ENCODE measurements around the gene KLHL11. TPM values are rescaled to one million over a fixed set of nuclear protein-coding genes. Genes with fewer than 3 reads are reported as not detected.
A peak's percentile ranks its signal among the peaks of the same experiment; 100 is the strongest.
"Not testable (repeated sequence)": the region's sequence is repeated elsewhere in the genome, so short reads cannot be mapped to it uniquely, and the experiment has no call there.

The KLHL11 gene
- total RNA-seq, 2 donors from 2014 or later, result 17.6 to 24.4 TPM

DNA sequence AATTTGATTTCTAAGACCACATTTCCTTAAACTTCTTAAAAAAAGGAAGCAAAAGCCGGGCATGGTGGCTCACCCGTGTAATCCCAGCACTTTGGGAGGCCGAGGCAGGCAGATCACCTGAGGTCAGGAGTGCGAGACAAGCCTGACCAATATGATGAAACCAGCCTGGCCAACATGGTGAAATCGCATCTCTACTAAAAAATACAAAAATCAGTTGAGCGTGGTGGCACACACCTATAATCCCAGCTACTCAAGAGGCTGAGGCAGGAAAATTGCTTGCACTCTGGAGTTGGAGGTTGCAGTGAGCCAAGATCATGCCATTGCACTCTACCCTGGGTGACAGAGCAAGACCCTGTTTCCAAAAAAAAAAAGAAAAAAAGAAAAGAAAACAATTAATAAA lies 24.4 kb downstream of the KLHL11 start:
- not testable (repeated sequence) for H3K4me3 Mint-ChIP-seq; H3K9me3 Mint-ChIP-seq; ATAC-seq (replicated peaks in 1 of 2); H3K4me1 Mint-ChIP-seq (ENCODE audit: low read depth); H3K27ac Mint-ChIP-seq; H3K36me3 Mint-ChIP-seq (ENCODE audit: insufficient read depth in 2 of 2); DNase-seq
- H3K27me3 Mint-ChIP-seq (ENCODE audit: low read depth), result peaks cover 10% of the 10 kb centered on the region

DNA sequence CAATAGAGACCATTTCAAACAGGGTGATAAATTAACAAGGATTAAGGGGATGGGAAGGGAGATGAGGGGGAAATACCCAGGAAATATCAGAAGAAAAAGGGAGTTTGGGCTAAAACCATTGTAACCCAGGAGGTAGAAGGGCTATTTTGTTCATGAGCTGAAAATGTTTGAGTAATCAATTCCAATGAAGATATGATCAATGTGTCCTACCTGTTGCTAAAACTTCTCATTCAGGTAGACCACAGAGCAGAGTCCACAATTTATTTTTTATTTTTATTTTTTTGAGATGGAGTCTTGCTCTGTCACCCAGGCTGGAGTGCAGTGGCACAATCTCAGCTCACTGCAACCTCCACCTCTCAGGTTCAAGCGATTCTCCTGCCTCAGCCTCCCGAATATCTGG lies 25.8 kb downstream of the KLHL11 start:
- ATAC-seq (replicated peaks in 1 of 2); H3K27ac Mint-ChIP-seq: not testable (repeated sequence)
- H3K4me1 Mint-ChIP-seq (ENCODE audit: low read depth), result peaks cover 17% of the 10 kb centered on the region

DNA sequence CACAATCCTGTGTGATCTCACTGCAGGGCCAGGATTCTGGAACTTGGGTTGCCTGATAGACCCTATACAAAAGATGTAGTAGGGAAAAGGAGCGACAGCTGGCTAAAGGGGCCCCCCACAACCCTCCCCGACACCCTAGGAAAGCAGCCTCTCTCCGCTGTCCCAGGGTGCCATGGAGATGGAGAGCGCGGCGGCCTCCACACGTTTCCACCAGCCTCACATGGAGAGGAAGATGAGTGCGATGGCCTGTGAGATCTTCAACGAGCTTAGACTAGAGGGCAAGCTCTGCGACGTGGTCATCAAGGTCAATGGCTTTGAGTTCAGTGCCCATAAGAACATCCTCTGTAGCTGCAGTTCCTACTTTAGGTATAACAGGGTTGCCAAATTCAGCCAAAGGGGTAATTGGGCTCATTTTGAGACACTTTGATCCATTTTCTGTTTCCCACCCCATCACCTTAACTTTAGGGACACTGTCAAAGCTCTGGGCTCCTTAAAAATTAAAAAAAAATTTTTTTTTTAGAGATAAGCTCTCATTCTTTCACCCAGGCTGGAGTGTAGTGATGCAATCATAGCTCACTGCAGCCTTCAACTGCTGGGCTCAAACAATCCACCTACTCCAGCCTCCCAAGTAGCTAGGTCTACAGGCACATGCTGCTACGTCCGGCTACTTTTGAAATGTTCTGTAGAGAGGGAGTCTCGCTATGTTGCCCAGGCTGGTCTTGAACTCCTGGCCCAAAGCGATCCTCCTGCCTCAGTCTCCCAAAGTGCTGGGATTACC lies 27.3 kb downstream of the KLHL11 start, which contains the start of gene KLHL10:
Gene KLHL10 (plus strand): TSS at position 65 of the 778 bp plus-strand sequence. CDS start 108 bp downstream, at position 173.
- DNase-seq (no peak), ATAC-seq (replicated peaks in 1 of 2) (no peak)
- Mint-ChIP-seq H3K9me3 (no peaks in the 10 kb centered on the region), H3K4me3 (peak within 1 kb of the TSS; percentile 81 to 86), H3K4me1 (ENCODE audit: low read depth) (peaks cover 18% of the 10 kb centered on the region), H3K36me3 (ENCODE audit: insufficient read depth in 2 of 2) (no peaks in the 10 kb centered on the region), H3K27me3 (ENCODE audit: low read depth) (peaks cover 10% of the 10 kb centered on the region), H3K27ac (no peak within 1 kb of the TSS)

More for the DNA sequence above, 25.8 kb downstream of the KLHL11 start:
- not testable (repeated sequence) for H3K36me3 Mint-ChIP-seq (ENCODE audit: insufficient read depth in 2 of 2); H3K4me3 Mint-ChIP-seq; DNase-seq; H3K9me3 Mint-ChIP-seq
- peaks cover 10% of the 10 kb centered on the region for H3K27me3 Mint-ChIP-seq (ENCODE audit: low read depth)

GRCh38 chr17:41836550-41837196 lies 28.6 kb downstream of the KLHL11 start:
- Mint-ChIP-seq H3K4me3 (peak overlapping the region; percentile 81 to 86), H3K27me3 (ENCODE audit: low read depth) (peaks cover 10% of the 10 kb centered on the region), H3K4me1 (ENCODE audit: low read depth) (peaks cover 18% of the 10 kb centered on the region), H3K36me3 (ENCODE audit: insufficient read depth in 2 of 2) (peaks cover 0 to 1% of the 10 kb centered on the region in 2 donors), H3K27ac (no peak overlapping the region), H3K9me3 (no peaks in the 10 kb centered on the region)
- DNase-seq, result no peak
- no peak for ATAC-seq (replicated peaks in 1 of 2)

DNA sequence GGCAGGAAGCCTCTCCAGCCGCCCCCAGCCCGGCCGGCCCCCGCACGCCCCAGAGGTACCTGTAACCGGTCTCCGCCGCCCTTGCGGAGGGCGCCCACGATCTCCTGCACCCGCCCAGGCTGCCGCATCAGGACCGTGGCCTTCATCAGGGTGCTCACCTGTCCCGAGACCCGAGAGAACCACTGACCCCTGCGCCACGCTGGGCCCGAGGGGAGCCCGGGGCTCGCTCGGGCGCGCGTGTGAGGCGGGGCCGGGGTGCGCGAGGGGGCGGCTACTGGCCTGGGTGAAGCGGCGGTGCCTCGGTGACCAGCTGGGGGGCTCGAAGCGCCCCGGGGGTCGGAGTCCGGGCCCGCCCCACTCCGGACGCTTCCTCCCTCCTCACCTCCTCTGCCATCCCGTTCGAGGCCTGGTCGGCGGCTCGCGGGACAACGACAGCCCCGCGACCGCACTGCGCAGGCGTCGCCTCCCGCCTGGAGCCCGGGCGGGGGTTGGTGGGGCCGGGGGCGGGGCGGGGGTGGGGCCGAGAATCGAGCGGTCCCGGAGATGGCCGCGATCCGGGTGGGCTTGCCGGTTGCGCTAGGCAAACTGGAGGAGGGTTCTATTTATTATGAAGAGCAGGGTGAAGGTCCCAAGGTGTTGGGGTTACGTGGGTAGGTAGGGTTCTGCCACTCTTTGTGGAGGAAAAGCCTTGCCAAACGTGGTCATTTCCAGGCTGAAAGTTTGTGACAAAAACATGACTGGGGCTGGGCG lies 29.2 kb downstream of the KLHL11 start, which contains the start of gene NT5C3B:
Gene NT5C3B (minus strand): TSS at position 433 of the 750 bp plus-strand sequence. CDS start 39 bp downstream, at position 394.
- ATAC-seq (replicated peaks in 1 of 2) (peak; percentile 88 to 93), DNase-seq (peak; percentile 68 to 69)
- no peaks in the 10 kb centered on the region for H3K9me3 Mint-ChIP-seq
- H3K4me3 Mint-ChIP-seq, result peak within 1 kb of the TSS; percentile 81 to 86
- peaks cover 10% of the 10 kb centered on the region for H3K27me3 Mint-ChIP-seq (ENCODE audit: low read depth)
- peaks cover 0 to 1% of the 10 kb centered on the region in 2 donors for H3K36me3 Mint-ChIP-seq (ENCODE audit: insufficient read depth in 2 of 2)
- no peak within 1 kb of the TSS for H3K27ac Mint-ChIP-seq
- peaks cover 18% of the 10 kb centered on the region for H3K4me1 Mint-ChIP-seq (ENCODE audit: low read depth)

DNA sequence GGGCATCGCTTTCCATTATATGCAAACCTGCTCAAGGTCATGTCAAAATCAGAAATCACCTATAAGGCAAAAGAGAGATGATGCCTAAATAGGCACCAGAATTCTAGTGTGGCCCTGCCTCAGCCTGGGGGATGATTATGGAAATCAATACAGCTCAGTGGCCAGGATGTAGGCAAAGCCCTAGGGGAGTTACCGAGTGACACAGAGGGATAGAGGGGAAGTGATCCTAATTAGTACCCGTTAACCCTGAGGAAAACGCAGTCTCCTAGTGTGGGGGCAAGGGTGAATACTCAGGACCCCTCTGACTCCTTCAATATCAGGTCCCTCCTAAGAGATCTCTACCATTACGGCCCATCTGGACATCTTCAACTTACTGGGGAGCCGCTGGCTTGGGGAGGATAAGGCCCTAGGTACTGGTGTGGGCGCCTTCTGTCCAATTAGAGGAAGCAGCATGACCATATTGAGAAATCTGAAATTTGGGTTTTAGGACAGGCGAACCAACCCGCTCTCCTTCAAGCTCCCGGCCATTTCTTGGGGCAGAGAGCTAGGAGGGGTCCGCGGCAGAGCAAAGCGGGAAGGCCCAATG lies 29.9 kb downstream of the KLHL11 start:
- Mint-ChIP-seq H3K4me1 (ENCODE audit: low read depth) (peaks cover 18% of the 10 kb centered on the region), H3K9me3 (no peaks in the 10 kb centered on the region), H3K27ac (no peak overlapping the region), H3K27me3 (ENCODE audit: low read depth) (peaks cover 10% of the 10 kb centered on the region), H3K4me3 (peak overlapping the region; percentile 81 to 86), H3K36me3 (ENCODE audit: insufficient read depth in 2 of 2) (peaks cover 0 to 1% of the 10 kb centered on the region in 2 donors)
- ATAC-seq (replicated peaks in 1 of 2), result no peak
- DNase-seq, result no peak

- H3K36me3 Mint-ChIP-seq (ENCODE audit: insufficient read depth in 2 of 2); H3K4me1 Mint-ChIP-seq (ENCODE audit: low read depth); ATAC-seq (replicated peaks in 1 of 2); H3K9me3 Mint-ChIP-seq; H3K4me3 Mint-ChIP-seq; DNase-seq; H3K27me3 Mint-ChIP-seq (ENCODE audit: low read depth); H3K27ac Mint-ChIP-seq: not testable (repeated sequence)
These were observed 35.3 kb downstream of the KLHL11 start for GRCh38 chr17:41829961-41830360.

DNA sequence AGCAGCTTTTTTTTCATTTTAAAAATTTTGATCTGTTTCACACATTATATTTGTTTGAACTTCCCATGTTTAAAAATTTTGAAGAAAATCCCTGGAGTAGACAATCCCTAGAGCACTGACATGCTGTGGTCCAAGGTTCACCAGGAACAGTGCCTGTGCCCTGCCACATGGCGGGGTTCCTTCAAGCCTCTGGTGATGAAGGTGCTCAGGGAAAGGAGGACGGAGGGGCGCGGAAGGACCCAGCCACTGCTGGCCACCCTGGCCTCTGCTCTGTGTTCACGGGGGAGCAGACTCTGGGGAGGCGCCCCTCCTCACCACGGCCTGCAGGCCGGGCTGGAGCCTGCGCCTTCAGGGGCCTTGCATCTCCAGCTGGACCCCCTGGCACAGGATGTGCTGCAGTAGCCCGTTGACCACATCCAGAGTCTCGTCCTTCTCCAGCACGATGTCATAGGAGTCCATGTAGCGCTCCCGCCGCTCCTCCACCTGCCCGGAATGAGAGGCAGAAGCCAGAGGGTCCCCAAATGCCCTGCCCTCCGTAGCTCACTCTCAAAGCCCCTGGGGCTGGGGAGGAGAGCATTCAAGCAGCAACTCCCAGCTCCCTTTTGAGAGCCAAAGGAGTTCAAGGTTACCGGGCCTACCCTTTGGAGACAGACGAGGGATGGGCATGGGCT lies 39.9 kb downstream of the KLHL11 start:
- no peaks in the 10 kb centered on the region for H3K4me1 Mint-ChIP-seq (ENCODE audit: low read depth)
- no peaks in the 10 kb centered on the region for H3K9me3 Mint-ChIP-seq
- H3K4me3 Mint-ChIP-seq, result no peak overlapping the region
- no peak for DNase-seq
- H3K36me3 Mint-ChIP-seq (ENCODE audit: insufficient read depth in 2 of 2), result peaks cover 1 to 4% of the 10 kb centered on the region in 2 donors
- H3K27ac Mint-ChIP-seq, result no peak overlapping the region
- no peaks in the 10 kb centered on the region for H3K27me3 Mint-ChIP-seq (ENCODE audit: low read depth)
- no peak for ATAC-seq (replicated peaks in 1 of 2)

DNA sequence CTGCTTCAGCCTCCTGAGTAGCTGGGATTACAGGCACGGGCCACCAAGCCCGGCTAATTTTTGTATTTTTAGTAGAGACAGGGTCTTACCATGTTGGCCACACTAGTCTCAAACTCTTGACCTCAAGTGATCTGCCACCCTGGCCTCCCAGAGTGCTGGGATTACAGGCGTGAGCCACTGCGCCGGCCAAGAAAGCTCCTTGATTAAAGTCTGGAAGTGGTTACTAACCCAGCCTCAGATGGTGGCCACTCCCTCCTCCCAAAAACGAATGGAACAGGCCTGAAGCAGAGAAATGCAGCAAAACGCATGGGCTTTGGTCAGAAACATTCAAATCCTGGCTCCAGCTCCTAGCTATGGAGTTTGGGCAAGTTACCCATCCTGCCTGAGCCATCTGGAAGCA lies 41.1 kb downstream of the KLHL11 start:
- no peaks in the 10 kb centered on the region for H3K9me3 Mint-ChIP-seq
- no peak overlapping the region for H3K4me3 Mint-ChIP-seq
- ATAC-seq (replicated peaks in 1 of 2), result no peak

GRCh38 chr17:41823580-41823979 lies 41.6 kb downstream of the KLHL11 start:
- H3K27me3 Mint-ChIP-seq (ENCODE audit: low read depth), result no peaks in the 10 kb centered on the region
- no peaks in the 10 kb centered on the region for H3K9me3 Mint-ChIP-seq
- ATAC-seq (replicated peaks in 1 of 2), result no peak
- no peaks in the 10 kb centered on the region for H3K4me1 Mint-ChIP-seq (ENCODE audit: low read depth)
- no peak overlapping the region for H3K27ac Mint-ChIP-seq
- H3K4me3 Mint-ChIP-seq, result no peak overlapping the region
- DNase-seq, result no peak
- H3K36me3 Mint-ChIP-seq (ENCODE audit: insufficient read depth in 2 of 2), result peaks cover 0 to under 1% of the 10 kb centered on the region in 2 donors

More for the DNA sequence above, 41.1 kb downstream of the KLHL11 start:
- H3K27me3 Mint-ChIP-seq (ENCODE audit: low read depth), result no peaks in the 10 kb centered on the region
- no peaks in the 10 kb centered on the region for H3K4me1 Mint-ChIP-seq (ENCODE audit: low read depth)
- no peak overlapping the region for H3K27ac Mint-ChIP-seq
- no peak for DNase-seq
- peaks cover 0 to 2% of the 10 kb centered on the region in 2 donors for H3K36me3 Mint-ChIP-seq (ENCODE audit: insufficient read depth in 2 of 2)

DNA sequence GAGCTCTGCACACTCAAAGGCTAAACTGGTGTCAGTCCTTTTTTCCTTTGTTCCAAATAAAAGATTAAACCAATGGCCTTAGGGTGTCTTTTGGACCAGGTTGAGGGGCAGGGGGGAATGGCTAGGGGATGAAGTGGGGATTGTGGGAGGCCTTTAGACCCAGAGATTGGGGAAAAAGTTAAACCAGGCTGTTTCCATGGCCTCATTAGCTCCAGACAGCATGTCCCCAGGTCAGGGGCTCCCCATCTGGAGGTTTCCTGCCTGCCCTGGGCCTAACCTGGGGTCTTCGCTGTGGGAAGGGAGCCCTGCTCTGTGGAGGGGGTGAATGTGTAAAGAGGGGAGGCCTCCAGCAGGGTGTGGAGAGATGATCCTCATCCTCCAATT lies 42.1 kb downstream of the KLHL11 start:
- H3K27ac Mint-ChIP-seq, result no peak overlapping the region
- H3K27me3 Mint-ChIP-seq (ENCODE audit: low read depth), result no peaks in the 10 kb centered on the region

More for the DNA sequence above, 42.1 kb downstream of the KLHL11 start:
- no peak overlapping the region for H3K4me3 Mint-ChIP-seq
- ATAC-seq (replicated peaks in 1 of 2) (no peak), DNase-seq (no peak)
- H3K9me3 Mint-ChIP-seq, result no peaks in the 10 kb centered on the region
- H3K36me3 Mint-ChIP-seq (ENCODE audit: insufficient read depth in 2 of 2), result no peaks in the 10 kb centered on the region
- H3K4me1 Mint-ChIP-seq (ENCODE audit: low read depth), result no peaks in the 10 kb centered on the region

Measured in activated T-cell treated with anti-CD3 and anti-CD28 coated beads, Interleukin-2, amount 50 U/mL, for 72 hours (primary cell).